ENCODE results near the gene ABCC5.

ABCC5 gene

DNA sequence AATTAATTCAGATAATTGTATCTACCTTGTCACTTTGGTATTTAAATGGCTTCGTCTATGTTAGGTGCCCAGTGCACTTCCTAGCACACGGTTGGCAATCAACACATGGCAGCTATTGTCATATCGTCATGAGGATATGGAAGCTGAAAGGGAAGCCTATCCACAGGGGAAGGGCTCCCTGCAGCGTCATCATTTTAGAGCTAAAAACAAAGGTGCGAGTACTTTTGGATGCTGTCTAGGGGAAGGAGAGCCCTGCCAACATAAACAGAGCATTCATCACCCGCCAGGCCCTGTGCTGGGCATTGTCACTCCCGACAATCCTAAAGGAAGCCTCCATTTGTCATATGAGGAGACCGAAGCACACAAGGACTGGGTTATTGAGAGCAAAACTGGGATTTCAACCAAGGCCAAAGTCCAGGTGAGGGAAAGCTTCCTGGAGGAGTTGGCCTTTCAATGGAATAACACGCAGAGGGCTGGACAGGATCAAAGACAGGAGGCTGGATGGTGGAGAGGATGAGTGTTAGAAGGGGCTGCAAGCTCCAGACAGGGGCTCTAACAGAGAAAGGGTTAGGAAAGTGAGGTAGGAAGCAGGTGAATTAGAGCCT lies 125.0 kb downstream of the ABCC5 start:
- DNase-seq (ENCODE audit: low spot score) = no peak
- in situ Hi-C loops (cut with MboI; ENCODE audit: low pct_unique_long_range_greater_than_20kb, low sequenced_read_pairs, unreplicated experiment) = loop anchor here (25.0 kb wide), 1 partner anchor 345 kb away; the partner anchor contains the start of genes ALG3, EEF1AKMT4 and VWA5B2
- TF ChIP-seq, protein P1, sequence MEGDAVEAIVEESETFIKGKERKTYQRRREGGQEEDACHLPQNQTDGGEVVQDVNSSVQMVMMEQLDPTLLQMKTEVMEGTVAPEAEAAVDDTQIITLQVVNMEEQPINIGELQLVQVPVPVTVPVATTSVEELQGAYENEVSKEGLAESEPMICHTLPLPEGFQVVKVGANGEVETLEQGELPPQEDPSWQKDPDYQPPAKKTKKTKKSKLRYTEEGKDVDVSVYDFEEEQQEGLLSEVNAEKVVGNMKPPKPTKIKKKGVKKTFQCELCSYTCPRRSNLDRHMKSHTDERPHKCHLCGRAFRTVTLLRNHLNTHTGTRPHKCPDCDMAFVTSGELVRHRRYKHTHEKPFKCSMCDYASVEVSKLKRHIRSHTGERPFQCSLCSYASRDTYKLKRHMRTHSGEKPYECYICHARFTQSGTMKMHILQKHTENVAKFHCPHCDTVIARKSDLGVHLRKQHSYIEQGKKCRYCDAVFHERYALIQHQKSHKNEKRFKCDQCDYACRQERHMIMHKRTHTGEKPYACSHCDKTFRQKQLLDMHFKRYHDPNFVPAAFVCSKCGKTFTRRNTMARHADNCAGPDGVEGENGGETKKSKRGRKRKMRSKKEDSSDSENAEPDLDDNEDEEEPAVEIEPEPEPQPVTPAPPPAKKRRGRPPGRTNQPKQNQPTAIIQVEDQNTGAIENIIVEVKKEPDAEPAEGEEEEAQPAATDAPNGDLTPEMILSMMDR (IDR thresholded peaks at IDR 0.05; ENCODE audit: extremely low read depth, insufficient read depth, missing control alignments) = no peak

- in situ Hi-C loops (cut with MboI; ENCODE audit: low pct_unique_long_range_greater_than_20kb, low sequenced_read_pairs, unreplicated experiment) = loop anchor here (25.0 kb wide), 1 partner anchor 352 kb away; the partner anchor contains the start of genes ALG3, EEF1AKMT4 and VWA5B2
- TF ChIP-seq, protein P1 (IDR thresholded peaks at IDR 0.05; ENCODE audit: extremely low read depth, insufficient read depth, missing control alignments) = no peak
- no peak for DNase-seq (ENCODE audit: low spot score)
Measured at GRCh38 chr3:183885766-183886165, 131.9 kb downstream of the ABCC5 start.

GRCh38 chr3:183884427-183885296 lies 133.0 kb downstream of the ABCC5 start, which contains the start of gene PARL:
PARL (minus strand) TSS chr3:183884880; CDS start chr3:183884846, 34 bp downstream.
- peak; percentile 92 for DNase-seq (ENCODE audit: low spot score)
- in situ Hi-C loops (cut with MboI; ENCODE audit: low pct_unique_long_range_greater_than_20kb, low sequenced_read_pairs, unreplicated experiment) = loop anchor here (25.0 kb wide), 1 partner anchor 353 kb away; the partner anchor contains the start of genes ALG3, EEF1AKMT4 and VWA5B2
- TF ChIP-seq, protein P1 (IDR thresholded peaks at IDR 0.05; ENCODE audit: extremely low read depth, insufficient read depth, missing control alignments) = peak; percentile 98

DNA sequence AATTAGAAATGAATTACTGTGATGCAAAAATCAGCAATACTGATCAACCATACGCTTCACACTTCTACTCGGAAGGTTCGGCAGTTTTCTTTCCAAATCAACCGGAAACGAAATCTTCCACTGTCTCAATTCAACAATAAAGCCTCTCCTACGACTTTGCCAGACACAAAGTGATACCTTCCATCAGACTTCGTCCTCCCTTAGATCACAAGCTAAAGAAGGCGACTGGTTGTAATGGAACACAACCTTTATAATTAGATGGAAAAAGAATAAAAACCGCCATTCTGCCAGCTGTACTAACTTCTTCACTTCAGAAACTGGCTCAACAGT lies 133.6 kb downstream of the ABCC5 start:
- TF ChIP-seq, protein P1 (IDR thresholded peaks at IDR 0.05; ENCODE audit: extremely low read depth, insufficient read depth, missing control alignments) = no peak
- DNase-seq (ENCODE audit: low spot score) = no peak
- in situ Hi-C loops (cut with MboI; ENCODE audit: low pct_unique_long_range_greater_than_20kb, low sequenced_read_pairs, unreplicated experiment) = loop anchor here (25.0 kb wide), 1 partner anchor 353 kb away; the partner anchor contains the start of genes ALG3, EEF1AKMT4 and VWA5B2

DNA sequence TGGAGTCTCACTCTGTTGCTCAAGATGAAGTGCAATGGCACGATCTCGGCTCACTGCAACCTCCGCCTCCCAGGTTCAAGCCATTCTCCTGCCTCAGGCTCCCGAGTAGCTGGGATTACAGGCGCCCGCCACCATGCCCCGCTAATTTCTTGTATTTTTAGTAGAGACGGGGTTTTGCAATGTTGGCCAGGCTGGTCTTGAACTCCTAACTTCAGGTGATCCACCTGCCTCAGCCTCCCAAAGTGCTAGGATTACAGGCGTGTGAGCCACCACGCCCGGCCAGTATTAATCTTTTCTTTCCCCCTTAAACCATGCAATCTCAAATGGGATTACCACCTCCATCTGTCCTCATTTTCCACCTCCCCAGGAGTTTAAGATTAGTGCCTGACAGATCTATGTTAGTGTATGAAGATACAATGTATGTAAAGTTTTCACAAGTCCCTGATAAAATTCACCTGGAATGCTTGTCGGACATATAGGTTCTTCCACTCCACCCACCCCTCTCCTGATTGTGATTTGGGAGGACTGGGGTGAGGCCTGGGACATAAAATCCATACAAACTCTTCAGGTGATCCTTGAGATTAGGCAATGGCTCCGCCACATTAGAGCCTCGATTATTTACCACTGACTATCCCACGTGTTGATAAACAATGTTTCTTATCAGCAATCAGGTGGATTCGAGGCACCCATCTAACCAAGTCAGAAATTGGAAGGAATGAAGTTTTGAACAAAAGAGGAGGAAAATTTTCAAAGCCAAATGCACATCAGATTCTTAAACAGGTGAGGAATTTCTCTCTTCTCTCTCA lies 134.2 kb downstream of the ABCC5 start:
- DNase-seq (ENCODE audit: low spot score) = no peak
- in situ Hi-C loops (cut with MboI; ENCODE audit: low pct_unique_long_range_greater_than_20kb, low sequenced_read_pairs, unreplicated experiment) = loop anchor here (25.0 kb wide), 1 partner anchor 354 kb away; the partner anchor contains the start of genes ALG3, EEF1AKMT4 and VWA5B2
- TF ChIP-seq, protein P1 (IDR thresholded peaks at IDR 0.05; ENCODE audit: extremely low read depth, insufficient read depth, missing control alignments) = no peak

DNA sequence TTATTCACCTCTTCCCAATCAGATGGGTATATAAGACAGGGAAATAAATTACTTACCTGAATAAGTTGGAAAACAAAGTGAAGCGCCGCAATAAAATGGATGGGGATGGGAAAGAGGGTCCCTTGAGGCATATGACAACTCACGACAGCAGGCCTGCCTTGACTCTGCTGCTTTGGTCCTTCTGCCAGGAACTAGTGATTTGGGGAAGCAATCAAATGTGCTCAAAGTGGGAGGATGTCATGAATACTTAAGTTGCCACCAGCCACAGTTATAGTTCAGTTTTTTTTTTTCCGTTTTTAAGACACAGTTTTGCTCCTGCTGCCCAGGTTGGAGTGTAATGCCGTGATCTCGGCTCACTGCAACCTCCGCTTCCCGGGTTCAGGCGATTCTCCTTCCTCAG lies 137.6 kb downstream of the ABCC5 start:
- in situ Hi-C loops (cut with MboI; ENCODE audit: low pct_unique_long_range_greater_than_20kb, low sequenced_read_pairs, unreplicated experiment) = loop anchor here (25.0 kb wide), 1 partner anchor 357 kb away; the partner anchor contains the start of genes ALG3, EEF1AKMT4 and VWA5B2
- TF ChIP-seq, protein P1 (IDR thresholded peaks at IDR 0.05; ENCODE audit: extremely low read depth, insufficient read depth, missing control alignments) = no peak
- DNase-seq (ENCODE audit: low spot score) = no peak
